GM12878 (cell line): Measurements from ENCODE around the gene ZBTB24. TPM values are rescaled to one million over a fixed set of nuclear protein-coding genes. Genes with fewer than 3 reads are reported as not detected.

ENCODE experiments used
- ATAC-seq: fragments of 200-7000 bp; cut with Tn5 transposase; 3 replicates; pipeline ENCODE4 v1.9.1; 2020; ENCODE audit warnings: mild to moderate bottlenecking, moderate library complexity
- BruUV-seq: library from RNA; stranded (reverse); fragments of 400-500 nt; replicated peaks from 2 replicates; lab custom pipeline; 2021; lab: Mats Ljungman, UMichigan
- CTCF ChIA-PET: fragments of 300-600 bp; sonication (Branson Sonifier 250); formaldehyde crosslinking; extraction: SDS; loops from one replicate; lab custom pipeline; 2021; ENCODE audit warnings: inconsistent platforms; lab: Yijun Ruan, JAX
- POLR2A ChIA-PET: fragments of 350-600 bp; formaldehyde crosslinking; extraction: SDS; loops from one replicate; lab custom pipeline; 2021; ENCODE audit warnings: inconsistent platforms; lab: Charles Lee
- RAD21 ChIA-PET: fragments of 300-600 bp; sonication (Branson Sonifier 250); formaldehyde crosslinking; loops from one replicate; lab custom pipeline; 2023; ENCODE audit warnings: antibody characterized with exemption; ENCODE audit not compliant: unreplicated experiment; lab: Charles Lee
- SMC1A ChIA-PET: fragments of 300-600 bp; sonication (Branson Sonifier 250); formaldehyde crosslinking; loops from one replicate; lab custom pipeline; 2023; ENCODE audit not compliant: unreplicated experiment, uncharacterized antibody; lab: Charles Lee
- DNase-seq: peaks from one replicate; pipeline ENCODE4 v3.0.0-alpha.2; 2011; ENCODE audit warnings: low read depth, low spot score
- FAIRE-seq: peaks from 3 replicates; lab custom pipeline; 2011; peaks lifted over from hg19 to GRCh38; lab: Jason Lieb, UNC
- H2AFZ ChIP-seq: 2 replicates; pipeline ENCODE4 v1.6.0; 2011; ENCODE audit warnings: low read depth, low read length, control low read depth; ENCODE audit not compliant: control insufficient read depth
- H3K27ac ChIP-seq: 2 replicates; pipeline ENCODE4 v1.5.1; 2011; ENCODE audit warnings: control low read depth; ENCODE audit not compliant: control insufficient read depth, insufficient read depth
- H3K27me3 ChIP-seq, 2 experiments: replicated peaks in 1 of 2; 2 replicates each; pipeline versions ENCODE4 v1.6.0 to v1.6.1; 2011; ENCODE audit warnings: low read length in 1 of 2; ENCODE audit not compliant: control insufficient read depth in 2 of 2, insufficient read depth in 2 of 2
- H3K36me3 ChIP-seq, 2 experiments: 2 replicates each; pipeline ENCODE4 v1.5.1; 2011; ENCODE audit warnings: low read length in 1 of 2; ENCODE audit not compliant: control insufficient read depth in 2 of 2, insufficient read depth in 2 of 2
- H3K4me1 ChIP-seq: 2 replicates; pipeline ENCODE4 v1.6.1; 2011; ENCODE audit warnings: mild to moderate bottlenecking, low read length, moderate library complexity, mixed read lengths; ENCODE audit not compliant: control insufficient read depth, insufficient read depth
- H3K4me2 ChIP-seq: 2 replicates; pipeline ENCODE4 v1.6.0; 2011; ENCODE audit warnings: control low read depth; ENCODE audit not compliant: control insufficient read depth, insufficient read depth
- H3K4me3 ChIP-seq: fragments of 200-600 bp; sonication (generic); 2 replicates; pipeline ENCODE4 v1.5.1; 2016
- H3K79me2 ChIP-seq: 2 replicates; pipeline ENCODE4 v1.6.0; 2011; ENCODE audit warnings: low read length; ENCODE audit not compliant: control insufficient read depth, insufficient read depth
- H3K9ac ChIP-seq: 2 replicates; pipeline ENCODE4 v1.8.0; 2011; ENCODE audit warnings: low read length, control low read depth, mixed read lengths; ENCODE audit not compliant: control insufficient read depth, insufficient read depth
- H3K9me3 ChIP-seq: replicated peaks from 3 replicates; pipeline ENCODE4 v1.5.1; 2011; ENCODE audit warnings: mild to moderate bottlenecking, low read length; ENCODE audit not compliant: control insufficient read depth, insufficient read depth
- H4K20me1 ChIP-seq: 2 replicates; pipeline ENCODE4 v1.6.0; 2011; ENCODE audit not compliant: control insufficient read depth, insufficient read depth
- ATF7 ChIP-seq: fragments of 450-650 bp; IDR thresholded peaks from 2 replicates; pipeline ENCODE4 v1.6.1; 2016; ENCODE audit warnings: low read depth, mild to moderate bottlenecking
- BHLHE40 ChIP-seq, 2 experiments: fragments of 450-650 bp in 1 of 2; IDR thresholded peaks; 2 replicates each; pipeline ENCODE4 v1.6.1; 2011 to 2017; ENCODE audit warnings: low read depth in 2 of 2, borderline replicate concordance in 1 of 2, improper control_type of control experiment in 1 of 2, low read length in 1 of 2, mild to moderate bottlenecking in 1 of 2
- DPF2 ChIP-seq: fragments of 450-650 bp; IDR thresholded peaks from 2 replicates; pipeline ENCODE4 v1.6.1; 2017; ENCODE audit warnings: mild to moderate bottlenecking
- FOXM1 ChIP-seq: IDR thresholded peaks from 2 replicates; pipeline ENCODE4 v1.6.1; 2012; ENCODE audit warnings: low read depth, mild to moderate bottlenecking, inconsistent platforms, low read length, moderate library complexity
- HDAC6 ChIP-seq: fragments of 200-600 bp; sonication (generic); IDR thresholded peaks from one replicate; pipeline ENCODE4 v1.8.0; 2017; ENCODE audit warnings: antibody characterized with exemption; ENCODE audit not compliant: unreplicated experiment
- HDGF ChIP-seq: fragments of 450-650 bp; IDR thresholded peaks from 2 replicates; pipeline ENCODE4 v1.6.1; 2016; ENCODE audit warnings: antibody characterized with exemption
- NR2F1 ChIP-seq: fragments of 450-650 bp; conservative IDR thresholded peaks from 2 replicates; pipeline ENCODE4 v1.6.1; 2017; ENCODE audit warnings: mild to moderate bottlenecking
- PKNOX1 ChIP-seq: fragments of 450-650 bp; IDR thresholded peaks from 2 replicates; pipeline ENCODE4 v1.6.1; 2016; ENCODE audit warnings: mild to moderate bottlenecking
- PML ChIP-seq: IDR thresholded peaks from 2 replicates; pipeline ENCODE4 v1.6.1; 2012; ENCODE audit warnings: low read length, inconsistent platforms
- POLR2A ChIP-seq: IDR thresholded peaks from 2 replicates; pipeline ENCODE4 v1.6.1; 2011; ENCODE audit warnings: low read depth, mild to moderate bottlenecking, low read length
- RCOR1 ChIP-seq: conservative IDR thresholded peaks from 2 replicates; pipeline ENCODE4 v1.6.1; 2012; ENCODE audit warnings: low read depth, low read length, improper control_type of control experiment
- SIX5 ChIP-seq: IDR thresholded peaks from 2 replicates; pipeline ENCODE4 v1.6.1; 2011; ENCODE audit warnings: mild to moderate bottlenecking, low read depth, low read length, moderate library complexity; ENCODE audit not compliant: severe bottlenecking
- SMARCA5 ChIP-seq: fragments of 450-650 bp; IDR thresholded peaks from 2 replicates; pipeline ENCODE4 v1.6.1; 2017; ENCODE audit warnings: mild to moderate bottlenecking
- SMC3 ChIP-seq: IDR thresholded peaks from 2 replicates; pipeline ENCODE4 v1.6.1; 2011; ENCODE audit warnings: low read length, improper control_type of control experiment, borderline replicate concordance
- SREBF2 ChIP-seq: IDR thresholded peaks from 2 replicates; pipeline ENCODE4 v1.6.1; 2012; ENCODE audit warnings: mild to moderate bottlenecking, low read length
- TAF1 ChIP-seq: IDR thresholded peaks from 2 replicates; pipeline ENCODE4 v1.6.1; 2011; ENCODE audit warnings: mild to moderate bottlenecking, low read depth, low read length, borderline replicate concordance
- ZSCAN29 ChIP-seq: fragments of 450-650 bp; IDR thresholded peaks from 2 replicates; pipeline ENCODE4 v1.6.1; 2017; ENCODE audit warnings: mild to moderate bottlenecking, moderate library complexity
- WGBS: methylation state at CpG from one replicate; pipeline ENCODE4 v1.1.6; 2016; ENCODE audit warnings: low lambda C conversion rate; ENCODE audit not compliant: insufficient replicate concordance, insufficient coverage; ENCODE audit errors: missing lambda C conversion rate; 5-methylcytosine and 5-hydroxymethylcytosine counted together
- in situ Hi-C: fragments of 300-500 bp; cut with MboI; formaldehyde crosslinking; loops from 9 replicates; pipeline ENCODE4 v1.14.3; 2018; ENCODE audit warnings: mixed read lengths
- intact Hi-C: fragments of 100-400 bp; cut with micrococcal nuclease; formaldehyde crosslinking; loops from one replicate; pipeline ENCODE4 v1.14.2; 2022; ENCODE audit not compliant: unreplicated experiment
- polyA plus RNA-seq, 11 experiments: library from polyadenylated mRNA; depleted of rRNA in 4 of 11; unstranded in 6 of 11; stranded (reverse) in 5 of 11; fragments of >200 nt; fragmentation: Nextera tagmentation in 4 of 11; fragmentation: Illumina TruSeq in 1 of 11; extraction: Ambion mirVana in 4 of 11; extraction: Trizol in 1 of 11; gene quantifications; 1 replicate in 1 of 11; 2 replicates in 10 of 11; pipeline versions ENCODE4 v1.2.1 to v1.2.3, GENCODE V29; 2011 to 2016; ENCODE audit warnings: inconsistent platforms in 2 of 11, missing spikeins in 2 of 11, low read depth in 1 of 11
- total RNA-seq, 4 experiments: library from RNA; depleted of rRNA in 3 of 4; stranded (reverse); fragments of >200 nt in 3 of 4; fragmentation: Illumina TruSeq in 1 of 4; extraction: Trizol in 1 of 4; gene quantifications; 2 replicates each; pipeline versions ENCODE4 v1.2.1 to v1.2.3, GENCODE V29; 2013 to 2021
- TF ChIP-seq, protein P1 (sequence below): fragments of 450-650 bp; IDR thresholded peaks from 2 replicates; pipeline ENCODE4 v1.6.1; 2017; ENCODE audit warnings: borderline replicate concordance

Gene ZBTB24
- total and polyA plus RNA-seq, 10 of the 15 experiments (the other 5 are each of a cell fraction or from before 2014, with no cell fraction given) = 2.9 to 17.7 (median 8.5) TPM

DNA sequence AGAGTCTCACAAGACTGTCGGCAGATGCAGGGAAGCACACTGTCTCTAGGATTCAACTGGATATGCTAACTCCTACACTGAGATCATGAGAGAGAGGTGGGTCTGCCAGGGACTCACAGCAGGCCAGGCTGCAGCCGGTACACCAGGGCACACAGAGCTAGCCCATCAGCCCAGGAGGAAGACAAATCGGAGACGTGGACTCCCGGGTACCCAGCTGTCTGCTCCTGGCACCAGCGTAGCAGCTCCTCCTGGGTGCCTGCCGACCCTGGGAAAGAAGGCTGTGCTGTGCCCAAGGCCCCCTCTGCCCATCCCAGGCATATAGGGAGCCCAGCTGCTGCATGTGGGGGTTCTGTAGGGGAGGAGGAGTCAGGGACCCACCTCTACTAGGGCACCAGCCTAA is 34.4 kb downstream of the ZBTB24 start:
- FAIRE-seq (no peak), DNase-seq (no peak), ATAC-seq (no peak)
- intact Hi-C loops (no loop called here), in situ Hi-C loops (no loop called here)
- no peaks in the 10 kb centered on the region for H3K9me3 ChIP-seq
- no peak overlapping the region for H2AFZ ChIP-seq
- H3K27ac ChIP-seq = no peak overlapping the region
- no peak overlapping the region for H3K9ac ChIP-seq
- peaks cover 11 to 24% of the 10 kb centered on the region in 2 experiments for H3K36me3 ChIP-seq
- RAD21 ChIA-PET = interaction anchor here (1.2 to 1.5 kb wide), 2 partner anchors 59 to 66 kb away, joined by 3 read pairs; no protein-coding TSS in a partner anchor
- H3K27me3 ChIP-seq = no peaks in the 10 kb centered on the region
- H3K4me3 ChIP-seq = no peak overlapping the region
- BruUV-seq = no TSS peak
- H3K4me1 ChIP-seq = peaks cover 14% of the 10 kb centered on the region
- no peaks in the 10 kb centered on the region for H4K20me1 ChIP-seq
- POLR2A ChIA-PET = no interaction called here
- CTCF ChIA-PET = interaction anchor here (2.6 kb wide), 1 partner anchor 32 kb away, joined by 10 read pairs; no protein-coding TSS in a partner anchor
- no peak overlapping the region for H3K4me2 ChIP-seq
- WGBS = 95% methylated on average over 4 of the region's 7 CpGs
- TF ChIP-seq TAF1 (no peak), NR2F1 (no peak), PML (no peak), POLR2A (no peak; the same call in 1 of the 2 replicates), HDGF (no peak), SMARCA5 (no peak), RCOR1 (no peak), PKNOX1 (no peak), SIX5 (no peak), ZSCAN29 (no peak), DPF2 (no peak), BHLHE40 (IDR thresholded peaks at IDR 0.05; ENCODE audit: borderline replicate concordance in 1 of 2, low read depth in 2 of 2, low read length in 1 of 2) (no peak), FOXM1 (no peak), SMC3 (no peak), ATF7 (no peak), HDAC6 (no peak), SREBF2 (no peak)
- TF ChIP-seq, protein P1, sequence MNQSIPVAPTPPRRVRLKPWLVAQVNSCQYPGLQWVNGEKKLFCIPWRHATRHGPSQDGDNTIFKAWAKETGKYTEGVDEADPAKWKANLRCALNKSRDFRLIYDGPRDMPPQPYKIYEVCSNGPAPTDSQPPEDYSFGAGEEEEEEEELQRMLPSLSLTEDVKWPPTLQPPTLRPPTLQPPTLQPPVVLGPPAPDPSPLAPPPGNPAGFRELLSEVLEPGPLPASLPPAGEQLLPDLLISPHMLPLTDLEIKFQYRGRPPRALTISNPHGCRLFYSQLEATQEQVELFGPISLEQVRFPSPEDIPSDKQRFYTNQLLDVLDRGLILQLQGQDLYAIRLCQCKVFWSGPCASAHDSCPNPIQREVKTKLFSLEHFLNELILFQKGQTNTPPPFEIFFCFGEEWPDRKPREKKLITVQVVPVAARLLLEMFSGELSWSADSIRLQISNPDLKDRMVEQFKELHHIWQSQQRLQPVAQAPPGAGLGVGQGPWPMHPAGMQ = no peak
- peaks cover 8% of the 10 kb centered on the region for H3K79me2 ChIP-seq
- SMC1A ChIA-PET = interaction anchor here (1.0 to 2.2 kb wide), 3 partner anchors 21 to 43 kb away, joined by 3 to 6 read pairs (median 3); no protein-coding TSS in a partner anchor
